ENCODE measurements around the gene ENOPH1.

DNA sequence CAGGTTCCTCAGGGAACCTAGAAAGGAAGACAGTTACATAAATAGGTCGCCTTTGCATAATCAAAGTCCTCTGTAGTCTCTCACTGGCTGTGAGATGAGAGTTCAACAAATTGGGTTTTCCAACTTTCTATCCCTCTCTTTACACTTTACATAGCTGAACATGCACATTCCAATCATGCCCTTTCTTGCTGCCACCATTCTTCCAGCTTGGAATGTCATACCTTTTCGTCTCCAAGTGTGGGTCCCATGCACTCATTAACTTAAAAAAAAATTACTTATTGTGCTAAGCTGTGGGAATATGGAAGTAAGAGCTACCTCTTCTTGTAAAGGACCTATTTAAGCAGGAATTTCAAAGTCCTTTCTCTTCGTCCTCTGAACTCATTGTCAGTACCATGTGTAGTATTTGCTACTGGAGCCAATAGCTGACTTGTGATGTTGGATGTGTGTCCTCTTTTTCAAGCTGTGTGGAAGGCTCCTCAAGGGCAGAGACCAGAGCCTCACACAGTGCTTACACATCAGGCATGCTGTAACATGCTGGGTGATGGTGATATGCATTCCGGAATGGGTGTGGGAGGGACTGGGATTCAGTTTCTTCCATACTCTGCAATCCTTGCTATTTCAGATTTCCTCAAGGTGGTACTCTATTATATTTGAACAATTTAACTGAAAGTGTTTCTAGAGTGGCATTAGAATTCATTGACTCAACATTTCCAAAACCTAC is 7.1 kb downstream of the ENOPH1 start:
- TF ChIP-seq, protein P1, sequence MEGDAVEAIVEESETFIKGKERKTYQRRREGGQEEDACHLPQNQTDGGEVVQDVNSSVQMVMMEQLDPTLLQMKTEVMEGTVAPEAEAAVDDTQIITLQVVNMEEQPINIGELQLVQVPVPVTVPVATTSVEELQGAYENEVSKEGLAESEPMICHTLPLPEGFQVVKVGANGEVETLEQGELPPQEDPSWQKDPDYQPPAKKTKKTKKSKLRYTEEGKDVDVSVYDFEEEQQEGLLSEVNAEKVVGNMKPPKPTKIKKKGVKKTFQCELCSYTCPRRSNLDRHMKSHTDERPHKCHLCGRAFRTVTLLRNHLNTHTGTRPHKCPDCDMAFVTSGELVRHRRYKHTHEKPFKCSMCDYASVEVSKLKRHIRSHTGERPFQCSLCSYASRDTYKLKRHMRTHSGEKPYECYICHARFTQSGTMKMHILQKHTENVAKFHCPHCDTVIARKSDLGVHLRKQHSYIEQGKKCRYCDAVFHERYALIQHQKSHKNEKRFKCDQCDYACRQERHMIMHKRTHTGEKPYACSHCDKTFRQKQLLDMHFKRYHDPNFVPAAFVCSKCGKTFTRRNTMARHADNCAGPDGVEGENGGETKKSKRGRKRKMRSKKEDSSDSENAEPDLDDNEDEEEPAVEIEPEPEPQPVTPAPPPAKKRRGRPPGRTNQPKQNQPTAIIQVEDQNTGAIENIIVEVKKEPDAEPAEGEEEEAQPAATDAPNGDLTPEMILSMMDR (conservative IDR thresholded peaks at IDR 0.05) = no peak
- no peak for TF ChIP-seq ZFX (IDR thresholded peaks at IDR 0.05)

Data from C4-2B (cell line).